ENCODE results near the gene RHOXF2. TPM values are rescaled to one million over a fixed set of nuclear protein-coding genes. Genes with fewer than 3 reads are reported as not detected.

RHOXF2 gene
- total RNA-seq, 1 experiment from 2014 or later: not detected

DNA sequence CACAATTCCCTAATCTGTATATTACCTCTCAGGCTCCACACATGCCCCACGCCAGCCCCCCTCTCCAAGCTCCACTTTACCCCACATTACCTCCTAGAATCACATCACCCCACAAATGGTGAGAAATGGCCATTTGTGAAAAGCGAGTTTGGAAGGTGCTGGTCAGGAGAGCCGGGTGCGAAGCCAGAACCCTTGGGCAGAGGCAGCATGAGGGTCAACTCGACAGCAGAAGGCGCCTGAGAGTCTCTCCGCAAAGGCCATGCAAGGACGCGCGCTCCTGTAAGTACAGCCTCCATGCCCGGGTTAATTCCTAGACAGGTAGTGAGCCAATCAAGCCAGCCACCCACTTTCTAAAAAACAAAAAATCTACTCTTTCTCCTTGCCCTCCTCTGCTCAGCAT, 42.4 kb downstream of the RHOXF2 start:
- Histone ChIP-seq H2BK20ac (ENCODE audit: low read depth, low read length, poor library complexity, severe bottlenecking) (no peak overlapping the region), H3K27me3 (ENCODE audit: insufficient read depth, low read length) (no peaks in the 10 kb centered on the region), H3K4ac (ENCODE audit: low read depth, low read length) (no peak overlapping the region), H3K9me3 (ENCODE audit: control insufficient read depth, low read depth, low read length) (peaks cover 15% of the 10 kb centered on the region), H2BK120ac (ENCODE audit: low read depth, low read length, poor library complexity, severe bottlenecking) (no peak overlapping the region), H3K14ac (ENCODE audit: insufficient read depth, low read length) (no peak overlapping the region), H4K91ac (ENCODE audit: insufficient read length, low read depth, low read length) (no peak overlapping the region), H3K23ac (ENCODE audit: insufficient read length, low read depth, low read length) (no peak overlapping the region), H2BK15ac (ENCODE audit: low read depth, low read length) (no peak overlapping the region), H2AFZ (ENCODE audit: low read length) (no peak overlapping the region), H3K79me1 (ENCODE audit: insufficient read depth, low read depth, low read length, poor library complexity, severe bottlenecking) (no peaks in the 10 kb centered on the region), H3K4me2 (ENCODE audit: insufficient read depth, insufficient read length, low read length) (no peak overlapping the region), H4K8ac (replicated peaks; ENCODE audit: insufficient read length, low read depth, low read length) (no peak overlapping the region), H3K9ac (ENCODE audit: extremely low read depth, insufficient read length, low read length) (no peak overlapping the region), H4K20me1 (ENCODE audit: control insufficient read depth, insufficient read depth, insufficient read length) (no peaks in the 10 kb centered on the region), H3T11ph (ENCODE audit: low read length) (no peak overlapping the region), H4K5ac (ENCODE audit: insufficient read length, low read depth, low read length) (no peak overlapping the region), H3K23me2 (ENCODE audit: insufficient read length, low read depth, low read length, poor library complexity, severe bottlenecking) (no peaks in the 10 kb centered on the region), H3K18ac (ENCODE audit: insufficient read length, low read depth, low read length) (no peak overlapping the region), H3K4me1 (ENCODE audit: insufficient read depth, low read length) (no peaks in the 10 kb centered on the region), H2AK5ac (ENCODE audit: insufficient read length, low read length) (no peak overlapping the region), H3K79me2 (ENCODE audit: insufficient read depth, low read length) (no peaks in the 10 kb centered on the region), H2BK5ac (ENCODE audit: insufficient read length, low read length) (no peak overlapping the region), H2BK12ac (ENCODE audit: insufficient read length, low read depth, low read length) (no peak overlapping the region), H3K56ac (ENCODE audit: insufficient read length, low read depth, low read length) (no peak overlapping the region), H3K27ac (ENCODE audit: insufficient read length, low read depth, low read length) (no peak overlapping the region)
- Mint-ChIP-seq H3K4me3 (no peak overlapping the region), H3K4me1 (no peaks in the 10 kb centered on the region; a peak in 1 of 4 replicates), H3K9me3 (peaks cover 45 to 49% of the 10 kb centered on the region in 2 experiments), H3K36me3 (ENCODE audit: insufficient read depth in 1 of 3, low read depth in 3 of 3) (peaks cover 0 to 2% (median under 1%) of the 10 kb centered on the region in 3 experiments; a peak in 3 of 7 replicates), H3K27me3 (ENCODE audit: low read depth) (no peaks in the 10 kb centered on the region), H3K27ac (peak overlapping the region in 1 of 3 experiments; percentile 86; a peak in 1 of 7 replicates)
- TF ChIP-seq, protein P1, sequence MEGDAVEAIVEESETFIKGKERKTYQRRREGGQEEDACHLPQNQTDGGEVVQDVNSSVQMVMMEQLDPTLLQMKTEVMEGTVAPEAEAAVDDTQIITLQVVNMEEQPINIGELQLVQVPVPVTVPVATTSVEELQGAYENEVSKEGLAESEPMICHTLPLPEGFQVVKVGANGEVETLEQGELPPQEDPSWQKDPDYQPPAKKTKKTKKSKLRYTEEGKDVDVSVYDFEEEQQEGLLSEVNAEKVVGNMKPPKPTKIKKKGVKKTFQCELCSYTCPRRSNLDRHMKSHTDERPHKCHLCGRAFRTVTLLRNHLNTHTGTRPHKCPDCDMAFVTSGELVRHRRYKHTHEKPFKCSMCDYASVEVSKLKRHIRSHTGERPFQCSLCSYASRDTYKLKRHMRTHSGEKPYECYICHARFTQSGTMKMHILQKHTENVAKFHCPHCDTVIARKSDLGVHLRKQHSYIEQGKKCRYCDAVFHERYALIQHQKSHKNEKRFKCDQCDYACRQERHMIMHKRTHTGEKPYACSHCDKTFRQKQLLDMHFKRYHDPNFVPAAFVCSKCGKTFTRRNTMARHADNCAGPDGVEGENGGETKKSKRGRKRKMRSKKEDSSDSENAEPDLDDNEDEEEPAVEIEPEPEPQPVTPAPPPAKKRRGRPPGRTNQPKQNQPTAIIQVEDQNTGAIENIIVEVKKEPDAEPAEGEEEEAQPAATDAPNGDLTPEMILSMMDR (conservative IDR thresholded peaks at IDR 0.05): no peak
- peak; percentile 32 for DNase-seq
- WGBS (ENCODE audit: extremely low coverage, insufficient read length, low lambda C conversion rate): no CpG with 5 or more reads among the region's 11 CpGs

All from H9 (cell line).